DND-41 (cell line): Measurements from ENCODE around the gene CAD.

Source experiments
- CTCF ChIP-seq: IDR thresholded peaks from 2 replicates; pipeline ENCODE4 v1.5.1; 2012; ENCODE audit warnings: borderline replicate concordance, low read length, moderate library complexity, mild to moderate bottlenecking; ENCODE audit not compliant: poor library complexity, severe bottlenecking; ENCODE audit errors: extremely low read depth
- EZH2 ChIP-seq: IDR thresholded peaks from 3 replicates; pipeline ENCODE4 v1.6.1; 2012; ENCODE audit warnings: borderline replicate concordance, low read depth, mild to moderate bottlenecking, moderate library complexity, low read length, inconsistent platforms; ENCODE audit not compliant: severe bottlenecking

GRCh38 chr2:27178469-27178868 is 38.7 kb upstream of the CAD start:
- TF ChIP-seq CTCF (no peak), EZH2 (no peak)
